Endometrial microvascular endothelial cells (primary cell): ENCODE data around the gene HEPHL1. TPM values are rescaled to one million over a fixed set of nuclear protein-coding genes. Genes with fewer than 3 reads are reported as not detected.
"Not testable (repeated sequence)": the region's sequence is repeated elsewhere in the genome, so short reads cannot be mapped to it uniquely, and the experiment has no call there.

Source experiments
- in situ Hi-C: cut with HindIII; loops from 2 replicates; pipeline ENCODE4 v1.10.0; 2017; ENCODE audit warnings: low sequenced_read_pairs, low pct_unique_long_range_greater_than_20kb; ENCODE audit errors: inconsistent ontology term
- total RNA-seq: library from RNA; depleted of rRNA; stranded (reverse); fragments of >200 nt; gene quantifications from one replicate; pipeline ENCODE4 v1.2.3, GENCODE V29; 2015; ENCODE audit errors: inconsistent ontology term

HEPHL1 gene
- total RNA-seq, 1 donor from 2014 or later: not detected

DNA sequence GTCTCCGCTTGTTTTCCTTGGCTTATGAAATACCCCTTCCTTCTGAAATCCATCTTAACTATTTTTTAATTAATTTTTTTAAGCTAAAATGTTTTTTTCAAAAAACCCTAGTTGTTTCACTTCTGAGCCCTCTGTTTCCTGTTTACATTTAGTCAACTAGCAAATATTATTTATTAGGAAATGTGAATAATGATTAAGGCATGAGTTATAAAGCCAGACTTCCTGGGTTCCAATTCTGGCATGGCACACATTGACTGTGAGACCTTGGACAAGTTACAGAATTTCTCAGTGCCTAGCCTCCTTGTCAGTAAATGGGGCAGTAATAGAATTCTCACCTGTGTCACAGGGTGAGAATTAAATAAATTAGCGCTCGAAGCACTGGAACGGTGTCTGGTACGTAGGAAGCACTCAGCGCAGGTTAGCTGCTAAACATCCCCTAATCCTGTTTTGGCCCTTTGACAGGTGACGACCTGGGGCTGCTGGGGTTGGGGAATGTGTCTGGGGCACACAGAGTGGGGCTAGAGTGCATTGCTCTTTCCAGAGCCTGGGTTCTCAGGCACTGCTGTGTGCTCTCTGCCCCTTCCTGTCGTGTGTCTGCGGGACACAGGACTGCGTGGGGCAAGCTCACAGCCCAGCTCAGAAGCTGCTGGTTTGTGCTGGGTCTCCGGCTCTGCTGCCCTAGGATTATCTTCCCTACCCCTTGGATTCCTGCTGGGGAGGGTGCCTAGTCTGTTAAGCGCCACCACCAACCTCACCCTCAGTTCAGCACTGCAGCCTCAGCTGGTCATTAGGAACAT, 120.6 kb downstream of the HEPHL1 start:
- in situ Hi-C loops: no loop called here

DNA sequence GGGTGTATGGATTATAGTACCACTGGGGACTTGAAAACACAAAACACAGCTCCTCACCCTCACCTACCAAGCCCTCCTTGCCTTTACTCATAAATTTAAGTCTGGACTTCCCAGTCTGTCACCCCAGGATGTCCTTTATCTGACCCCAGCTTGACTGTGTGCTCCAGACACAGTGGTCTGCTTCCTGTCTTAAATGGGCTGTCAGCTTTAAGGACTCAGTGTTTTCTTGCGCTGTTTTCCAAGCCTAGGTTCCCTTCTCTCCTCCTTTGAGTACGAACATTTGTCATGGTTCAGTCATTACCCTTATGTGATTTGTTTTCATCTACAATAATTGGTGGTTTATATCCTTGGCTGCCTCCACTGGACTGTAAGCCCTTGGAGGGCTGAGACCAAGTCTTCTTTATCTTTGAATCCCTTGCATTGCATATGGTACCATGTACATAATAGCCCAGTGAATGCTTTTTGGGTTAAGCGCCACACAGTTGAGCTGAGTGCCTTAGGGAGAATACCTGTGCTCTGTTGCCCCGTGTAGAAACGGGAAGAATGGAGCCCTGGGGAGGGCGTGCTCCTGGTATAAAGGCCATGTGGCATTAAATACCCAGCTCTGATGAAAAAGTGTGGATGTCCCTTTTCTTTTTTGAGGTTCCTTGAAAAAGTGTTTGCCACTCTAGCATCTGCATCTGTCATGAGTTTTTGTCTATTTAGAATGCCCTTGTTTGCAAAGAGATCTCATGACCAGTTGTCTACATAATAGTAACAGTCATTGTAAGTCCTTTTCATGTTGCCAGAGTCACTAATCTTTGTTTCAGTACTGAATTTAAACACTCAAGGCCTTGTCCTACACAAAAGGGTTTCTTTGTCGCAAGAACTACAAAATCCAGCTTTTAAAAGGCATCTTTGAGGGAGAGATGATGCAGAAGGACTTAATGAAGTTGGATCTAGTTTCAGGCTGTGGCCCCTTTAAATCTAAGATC, 121.4 kb downstream of the HEPHL1 start:
- in situ Hi-C loops: no loop called here

DNA sequence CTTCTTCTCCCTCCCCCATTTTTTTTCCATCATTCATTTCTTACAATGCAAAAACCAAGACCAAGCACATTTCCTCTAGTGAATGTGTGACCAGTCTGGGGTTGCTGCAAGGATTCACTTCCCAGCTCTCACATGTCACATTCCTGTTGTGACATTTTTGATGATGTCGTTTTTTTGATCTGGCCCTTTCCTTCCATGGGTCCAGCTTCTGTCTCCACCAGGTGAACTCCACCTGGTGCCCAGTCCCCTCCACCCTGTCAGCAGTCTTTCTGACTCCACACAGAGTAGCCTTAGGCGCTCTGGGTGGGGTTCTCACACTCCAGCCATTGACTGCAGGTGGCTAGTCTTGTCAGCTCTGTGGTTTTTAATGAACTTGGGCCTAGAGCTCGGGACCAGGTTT, 123.1 kb downstream of the HEPHL1 start:
- in situ Hi-C loops: no loop called here

DNA sequence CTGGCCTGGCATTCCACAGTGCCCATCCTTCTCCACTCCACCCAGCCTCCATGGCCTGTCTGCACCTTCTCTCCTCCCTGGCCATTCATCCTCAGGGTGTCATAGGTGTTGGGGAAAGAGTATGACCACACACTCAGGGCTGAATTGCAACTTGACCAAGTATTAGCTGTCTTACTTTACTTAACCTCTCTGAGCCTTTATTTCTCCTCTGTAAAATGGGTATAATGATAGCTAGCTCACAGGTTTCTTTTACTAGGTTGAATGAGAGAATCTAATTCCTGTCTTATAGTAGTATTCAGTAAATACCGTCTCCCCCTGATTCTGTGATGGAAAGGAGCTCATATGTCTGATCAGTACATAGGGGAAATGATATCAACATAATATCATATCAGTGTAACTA, 123.5 kb downstream of the HEPHL1 start:
- in situ Hi-C loops: no loop called here

DNA sequence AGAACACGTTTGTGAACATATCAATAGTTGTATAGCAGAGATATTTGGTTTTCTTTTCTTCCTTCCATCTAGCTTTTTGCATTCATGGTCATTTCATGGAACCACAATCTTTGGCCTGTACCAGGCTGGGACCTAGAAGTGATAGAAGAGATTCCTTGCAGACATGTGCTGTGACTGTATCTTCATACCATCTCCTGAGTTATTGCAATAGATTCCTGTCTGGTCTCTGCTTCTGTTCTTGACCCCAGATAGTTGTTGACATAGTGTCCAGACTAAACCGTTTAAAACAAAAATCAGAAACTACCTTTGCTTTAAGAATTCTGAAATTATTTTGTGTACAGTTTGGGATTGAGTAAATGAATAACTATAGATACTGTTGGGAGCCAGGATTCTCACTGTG, 124.3 kb downstream of the HEPHL1 start:
- in situ Hi-C loops: no loop called here

DNA sequence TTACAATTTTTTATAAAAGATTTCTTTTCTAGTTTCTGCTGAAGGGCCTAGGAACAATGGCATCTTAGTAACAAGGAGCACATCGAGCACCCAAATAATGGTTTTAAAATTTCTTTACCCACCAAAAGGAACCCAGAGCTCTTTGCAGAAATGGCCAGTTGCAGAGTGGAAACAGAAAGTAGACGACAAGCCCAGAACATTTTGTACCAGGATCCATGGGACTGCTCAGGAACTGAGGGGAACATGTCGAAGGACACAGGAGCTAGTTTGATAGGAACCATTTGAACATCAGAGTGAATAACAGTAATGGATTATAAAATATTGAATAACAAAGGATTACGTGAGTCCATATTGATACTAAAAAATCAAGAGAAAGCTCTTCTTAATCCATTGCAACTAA, 124.8 kb downstream of the HEPHL1 start:
- in situ Hi-C loops: no loop called here

DNA sequence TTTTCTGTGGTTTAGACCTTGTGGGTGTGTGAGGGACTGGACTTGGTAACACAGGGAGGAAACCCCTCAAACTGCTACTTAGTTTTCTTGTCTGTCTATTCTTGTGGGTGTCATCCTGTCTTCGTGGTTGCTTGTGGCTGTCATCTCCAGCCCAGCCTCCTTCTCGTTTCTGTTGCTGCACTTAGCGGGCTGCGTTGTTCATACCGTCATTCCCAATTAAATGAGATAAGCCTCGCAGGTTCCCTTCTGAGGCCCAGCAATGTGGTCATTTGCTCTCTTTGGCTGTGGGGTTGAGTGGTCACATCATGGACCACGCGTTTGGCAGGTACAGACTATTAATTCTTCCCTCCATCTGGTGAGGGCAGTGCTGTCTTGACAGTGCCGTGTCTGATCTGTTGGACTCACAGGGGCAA, 126.3 kb downstream of the HEPHL1 start:
- in situ Hi-C loops: no loop called here

DNA sequence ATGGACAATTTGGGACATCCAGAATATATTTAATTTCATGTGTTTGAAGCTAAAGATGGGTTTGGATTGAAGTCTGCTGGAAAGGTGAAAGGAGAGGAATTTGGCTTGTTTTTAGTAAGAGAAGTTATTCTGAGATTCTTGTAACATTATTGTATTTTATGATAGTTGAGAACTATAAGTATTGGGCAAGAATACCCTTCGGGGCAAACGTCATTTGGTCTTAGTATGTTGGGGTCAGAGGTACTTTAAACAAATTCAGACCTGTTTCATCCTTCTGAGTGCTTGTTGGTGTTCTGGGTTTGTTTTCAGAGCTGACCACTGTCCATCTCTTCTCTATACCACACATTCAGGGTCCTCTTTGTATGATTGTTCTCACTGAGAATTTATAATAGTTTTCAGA, 127.0 kb downstream of the HEPHL1 start:
- in situ Hi-C loops: no loop called here

DNA sequence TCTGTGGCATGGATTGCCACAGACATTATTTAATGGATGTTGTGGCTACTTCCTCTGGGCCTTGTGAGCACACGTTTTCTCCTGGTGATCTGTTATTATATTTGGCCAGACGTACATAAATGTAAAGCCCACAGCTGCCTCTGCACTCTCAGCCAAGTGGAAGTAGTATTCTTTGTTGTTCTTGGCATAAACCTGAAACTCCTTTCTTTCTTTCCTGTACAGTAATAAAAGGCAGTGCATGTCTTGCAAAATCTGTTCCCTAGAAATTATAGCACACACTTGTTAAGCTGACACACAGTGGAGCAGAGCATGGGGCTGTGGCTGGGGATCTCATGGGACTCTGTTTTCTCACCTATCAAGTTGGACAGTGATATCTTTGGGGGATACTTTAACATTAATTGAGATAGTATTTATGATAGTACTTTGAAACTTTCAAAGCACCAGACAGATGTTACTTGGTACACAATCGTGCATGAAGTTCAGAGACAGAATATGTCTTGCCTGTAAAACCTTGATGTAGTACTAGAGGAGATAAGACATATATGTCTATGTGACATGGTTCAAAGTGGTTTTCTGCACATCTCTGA, 128.4 kb downstream of the HEPHL1 start:
- in situ Hi-C loops: no loop called here

DNA sequence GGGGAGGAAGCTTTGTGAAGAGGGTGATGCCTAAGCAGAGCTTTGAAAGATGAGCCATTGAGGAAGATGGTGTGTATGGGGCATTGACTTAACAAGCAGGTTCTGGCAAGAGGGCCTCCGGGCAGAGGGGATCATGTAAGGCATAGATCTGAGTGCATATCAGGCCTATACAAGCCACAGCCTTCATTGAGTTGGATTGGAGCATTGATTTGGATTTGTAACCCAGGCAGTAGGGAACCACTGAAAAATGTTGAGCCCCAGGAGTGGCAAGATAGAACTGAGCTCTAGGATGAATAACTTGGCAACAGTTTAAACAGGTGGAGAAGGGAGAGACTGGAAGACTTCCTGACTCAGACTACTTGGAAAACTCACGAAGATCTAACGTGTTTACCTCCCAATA, 128.9 kb downstream of the HEPHL1 start:
- in situ Hi-C loops: no loop called here

DNA sequence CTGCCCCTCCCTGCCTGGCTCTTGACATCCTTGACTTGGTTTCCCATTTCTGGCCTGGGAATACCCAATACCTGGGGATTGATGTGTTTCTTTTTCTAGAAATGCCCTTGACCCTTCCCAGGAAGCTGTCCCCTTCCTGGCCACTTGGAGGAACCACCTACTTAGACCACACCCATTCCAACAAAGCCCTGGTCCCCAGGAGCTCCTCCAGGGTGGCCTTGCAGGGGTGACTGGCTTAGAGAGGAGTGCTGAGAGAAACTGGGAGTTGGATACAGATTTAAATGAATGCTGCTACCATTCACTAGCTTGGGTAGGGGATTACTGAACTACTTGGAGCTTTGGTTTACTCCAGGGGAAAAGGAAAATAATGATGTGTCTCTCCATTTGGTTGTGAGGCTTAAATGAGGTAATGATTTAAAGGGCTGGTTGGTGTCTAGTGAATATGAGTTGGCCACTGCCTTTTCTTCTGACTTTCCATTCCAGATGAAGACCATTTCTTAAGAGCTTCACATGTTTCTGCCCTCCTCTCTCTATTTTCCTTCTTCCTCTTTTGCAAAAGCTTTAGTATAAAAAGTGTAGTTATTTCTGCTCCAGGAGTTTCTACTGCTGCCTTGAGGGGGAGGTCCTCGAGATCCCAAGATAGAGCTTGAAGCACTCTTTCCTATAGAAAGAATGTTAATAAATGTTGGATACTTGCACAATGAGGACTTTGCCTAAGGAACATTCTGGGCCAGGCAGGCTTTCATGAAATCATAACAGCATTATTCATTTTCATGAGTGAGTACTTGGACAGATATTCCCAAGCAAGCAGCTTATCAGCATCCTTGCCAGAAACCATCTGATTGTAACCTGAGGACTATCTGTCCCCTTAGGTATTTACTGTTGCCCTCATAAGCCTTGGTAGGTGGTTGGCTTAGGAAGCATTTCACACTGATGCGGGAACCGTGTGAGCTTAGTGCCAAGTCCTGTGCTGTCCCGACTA, 129.8 kb downstream of the HEPHL1 start:
- in situ Hi-C loops: no loop called here

DNA sequence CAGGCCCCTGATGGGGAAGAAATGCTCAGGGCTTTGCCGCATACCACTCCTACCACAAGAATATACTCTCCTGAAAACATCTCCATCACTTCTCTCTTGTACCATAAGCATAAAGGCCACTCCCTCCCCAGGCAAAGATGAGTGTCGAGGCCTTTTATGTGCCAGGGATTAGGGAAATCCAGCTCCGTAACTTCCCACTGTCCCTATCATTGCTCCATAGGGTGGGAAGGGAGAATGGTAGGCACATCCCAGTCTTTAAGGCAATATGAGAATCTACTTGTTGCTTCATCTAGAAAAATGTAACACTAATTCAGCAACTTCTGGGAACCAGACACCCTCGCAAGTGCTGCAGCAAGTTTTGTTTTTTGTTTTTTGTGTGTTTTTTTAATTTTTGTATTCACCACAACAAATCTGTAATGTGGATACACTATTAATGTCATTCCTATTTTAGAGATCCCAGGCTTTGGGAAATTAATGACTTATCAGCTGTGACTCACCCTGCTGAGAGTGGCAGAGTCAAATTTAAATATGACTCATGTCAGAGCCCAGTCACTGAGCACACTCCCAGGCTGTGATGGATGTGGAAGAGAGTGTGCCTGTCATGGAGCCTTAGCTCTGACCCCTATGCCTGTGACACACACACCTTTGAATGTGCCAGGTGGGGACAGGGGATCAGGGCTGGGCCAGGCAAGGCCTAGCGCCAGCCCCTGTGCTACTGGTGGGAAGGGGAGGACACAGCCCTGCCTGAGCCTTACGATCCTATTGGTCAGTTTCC, 130.9 kb downstream of the HEPHL1 start:
- in situ Hi-C loops: no loop called here

DNA sequence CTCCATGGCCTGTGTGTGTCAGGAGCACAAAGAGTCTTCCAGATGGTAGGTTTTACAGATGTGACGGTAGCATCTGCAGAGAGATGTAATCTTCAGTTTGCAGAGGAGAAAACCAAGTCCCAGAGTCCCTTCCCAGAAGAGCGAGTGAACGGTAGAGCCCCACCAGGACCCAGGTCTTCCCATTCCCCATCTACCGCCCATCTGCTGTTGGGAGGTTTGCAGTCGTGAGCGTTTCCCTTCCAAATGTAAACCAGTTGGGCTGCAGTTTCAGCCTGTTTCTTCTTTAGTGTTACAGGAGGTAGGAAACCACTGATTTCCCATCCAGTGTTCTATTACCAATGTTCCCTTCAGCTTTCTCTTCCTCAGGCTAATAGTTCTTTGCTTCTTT, 131.5 kb downstream of the HEPHL1 start:
- in situ Hi-C loops: no loop called here

DNA sequence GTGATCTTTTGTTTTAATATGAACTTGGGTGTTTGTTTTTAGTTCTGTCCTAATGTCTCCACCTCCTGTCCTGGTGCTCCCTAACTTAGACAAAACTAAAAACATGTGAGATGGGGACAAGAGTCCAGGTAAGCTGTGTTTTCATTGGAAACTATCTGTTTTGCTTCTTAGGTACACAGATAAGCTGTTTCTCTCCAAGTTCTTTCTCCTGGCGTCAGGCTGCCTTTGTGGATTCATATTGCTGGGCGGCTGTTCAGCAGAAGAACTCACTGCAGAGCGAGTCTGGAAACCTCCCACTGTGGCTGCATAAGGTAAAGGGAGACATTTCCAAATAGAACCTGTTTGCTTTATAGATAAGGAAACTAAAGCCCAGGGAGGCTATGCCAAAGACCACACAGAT, 132.2 kb downstream of the HEPHL1 start:
- in situ Hi-C loops: no loop called here

DNA sequence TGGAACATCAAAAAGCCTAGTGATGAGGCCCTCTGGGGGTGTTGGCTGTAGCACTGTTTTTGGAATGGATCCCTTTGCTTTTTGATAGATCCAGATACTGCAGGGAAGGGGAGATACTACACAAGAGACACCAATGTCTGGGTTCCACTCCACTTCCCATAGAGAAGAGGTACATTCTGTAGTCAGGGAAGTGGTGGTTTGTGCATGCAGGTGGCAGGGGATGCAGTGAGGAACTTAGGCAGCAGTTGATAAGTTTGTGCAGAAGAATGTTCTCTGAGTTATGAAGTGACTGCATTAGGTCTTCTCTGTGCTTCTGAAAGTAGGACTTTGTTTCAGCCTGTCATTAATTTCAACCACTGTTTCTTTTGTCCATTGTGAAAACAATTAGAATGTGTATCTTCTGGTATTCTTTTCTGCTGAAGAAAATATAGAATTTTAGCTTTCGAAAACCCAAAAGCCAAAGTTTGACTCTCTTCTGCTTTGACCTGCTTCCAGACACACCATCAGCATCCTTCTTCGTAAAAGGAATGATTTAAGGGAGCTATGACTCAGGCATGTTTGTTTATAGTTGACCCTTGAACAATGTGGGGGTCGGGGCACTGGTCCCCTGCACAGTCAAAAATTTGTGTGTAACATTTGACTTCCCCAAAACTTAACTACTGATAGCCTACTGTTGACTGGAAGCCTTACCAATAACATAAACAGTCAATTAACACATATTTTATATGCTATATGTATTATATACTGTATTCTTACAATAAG, 133.1 kb downstream of the HEPHL1 start:
- in situ Hi-C loops: no loop called here

DNA sequence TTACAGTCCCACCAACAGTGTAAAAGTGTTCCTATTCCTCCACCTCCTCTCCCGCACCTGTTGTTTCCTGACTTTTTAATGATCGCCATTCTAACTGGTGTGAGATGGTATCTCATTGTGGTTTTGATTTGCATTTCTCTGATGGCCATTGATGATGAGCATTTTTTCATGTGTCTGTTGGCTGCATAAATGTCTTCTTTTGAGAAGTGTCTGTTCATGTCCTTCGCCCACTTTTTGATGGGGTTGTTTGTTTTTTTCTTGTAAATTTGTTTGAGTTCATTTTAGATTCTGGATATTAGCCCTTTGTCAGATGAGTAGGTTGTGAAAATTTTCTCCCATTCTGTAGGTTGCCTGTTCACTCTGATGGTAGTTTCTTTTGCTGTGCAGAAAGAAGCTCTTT, 136.2 kb downstream of the HEPHL1 start:
- in situ Hi-C loops: not testable (repeated sequence)
